Upper lobe of left lung (tissue), 4 donors: Measurements from ENCODE around the gene MPRIP.

ENCODE experiments used
- CTCF ChIP-seq, 6 experiments: fragments of 450-650 bp in 4 of 6; fragments of 200-600 bp in 2 of 6; sonication (generic) in 2 of 6; IDR thresholded peaks; one replicate each; pipeline ENCODE4 v1.5.1; 2016 to 2019; ENCODE audit warnings: antibody characterized with exemption in 6 of 6
- POLR2AphosphoS5 ChIP-seq, 2 donors: sonication (generic); formaldehyde crosslinking; IDR thresholded peaks; one replicate each; pipeline ENCODE4 v1.5.1; 2017; ENCODE audit warnings: antibody characterized with exemption in 2 of 2

DNA sequence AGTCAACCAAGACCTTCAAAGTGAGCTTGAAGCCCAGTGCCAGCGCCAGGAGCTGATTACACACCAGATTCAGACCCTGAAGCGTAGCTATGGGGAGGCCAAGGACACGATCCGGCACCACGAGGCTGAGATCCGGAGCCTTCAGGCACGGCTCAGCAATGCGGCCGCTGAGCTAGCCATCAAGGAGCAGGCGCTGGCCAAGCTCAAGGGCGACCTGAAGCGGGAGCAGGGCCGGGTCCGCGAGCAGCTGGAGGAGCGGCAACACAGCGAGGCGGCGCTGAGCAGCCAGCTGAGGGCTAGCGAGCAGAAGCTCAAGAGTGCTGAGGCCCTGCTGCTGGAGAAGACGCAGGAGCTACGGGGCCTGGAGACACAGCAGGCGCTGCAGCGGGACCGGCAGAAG is 121.9 kb downstream of the MPRIP start:
- no peak for TF ChIP-seq CTCF (IDR thresholded peaks at IDR 0.05)
- TF ChIP-seq POLR2AphosphoS5 (IDR thresholded peaks at IDR 0.05) = no peak
